ENCODE results near the gene EYS.

EYS gene

GRCh38 chr6:63819831-63820230, 1887.2 kb downstream of the EYS start:
- H3K27me3 ChIP-seq (ENCODE audit: control insufficient read depth, low read length): no peaks in the 10 kb centered on the region; the same call in 1 of the 2 replicates
- H3K27ac ChIP-seq (ENCODE audit: low read depth, low read length): no peak overlapping the region
- H4K20me1 ChIP-seq (ENCODE audit: control insufficient read depth, insufficient read depth, low read depth, low read length): no peaks in the 10 kb centered on the region
- no peaks in the 10 kb centered on the region for H3K4me1 ChIP-seq (ENCODE audit: control insufficient read depth, low read length)
- H3K36me3 ChIP-seq (ENCODE audit: control insufficient read depth, low read length): no peaks in the 10 kb centered on the region
- H3K9me3 ChIP-seq (ENCODE audit: control insufficient read depth, insufficient read depth, low read length): no peaks in the 10 kb centered on the region
- no peaks in the 10 kb centered on the region for H3F3A ChIP-seq (ENCODE audit: control insufficient read depth, insufficient read depth)
- no peak overlapping the region for H3K4me2 ChIP-seq (ENCODE audit: low read length)
- no peak for TF ChIP-seq CTCF (IDR thresholded peaks at IDR 0.05; ENCODE audit: low read depth, low read length, poor library complexity, severe bottlenecking)
- TF ChIP-seq EZH2phosphoT487 (IDR thresholded peaks at IDR 0.05; ENCODE audit: borderline replicate concordance, low read length): no peak
- H3K9me2 ChIP-seq (replicated peaks; ENCODE audit: control insufficient read depth, low read length): no peaks in the 10 kb centered on the region
- no peaks in the 10 kb centered on the region for H3K79me2 ChIP-seq (ENCODE audit: control insufficient read depth, low read length)
- H3K4me3 ChIP-seq (ENCODE audit: low read length): no peak overlapping the region

- Histone ChIP-seq H3K4me2 (ENCODE audit: low read length) (no peak overlapping the region), H3K4me1 (ENCODE audit: control insufficient read depth, low read length) (no peaks in the 10 kb centered on the region), H3K4me3 (ENCODE audit: low read length) (no peak overlapping the region), H3K27ac (ENCODE audit: low read depth, low read length) (no peak overlapping the region), H3F3A (ENCODE audit: control insufficient read depth, insufficient read depth) (no peaks in the 10 kb centered on the region), H4K20me1 (ENCODE audit: control insufficient read depth, insufficient read depth, low read depth, low read length) (no peaks in the 10 kb centered on the region), H3K9me2 (replicated peaks; ENCODE audit: control insufficient read depth, low read length) (no peaks in the 10 kb centered on the region), H3K27me3 (ENCODE audit: control insufficient read depth, low read length) (peaks cover 4% of the 10 kb centered on the region; the same call in 1 of the 2 replicates), H3K9me3 (ENCODE audit: control insufficient read depth, insufficient read depth, low read length) (no peaks in the 10 kb centered on the region), H3K79me2 (ENCODE audit: control insufficient read depth, low read length) (no peaks in the 10 kb centered on the region), H3K36me3 (ENCODE audit: control insufficient read depth, low read length) (no peaks in the 10 kb centered on the region)
- TF ChIP-seq CTCF (IDR thresholded peaks at IDR 0.05; ENCODE audit: low read depth, low read length, poor library complexity, severe bottlenecking) (no peak), EZH2phosphoT487 (IDR thresholded peaks at IDR 0.05; ENCODE audit: borderline replicate concordance, low read length) (no peak)
Measured at GRCh38 chr6:63817492-63818050, 1889.5 kb downstream of the EYS start.

GRCh38 chr6:63816982-63817436, 1890.0 kb downstream of the EYS start:
- H3K9me3 ChIP-seq (ENCODE audit: control insufficient read depth, insufficient read depth, low read length): no peaks in the 10 kb centered on the region
- H3K4me1 ChIP-seq (ENCODE audit: control insufficient read depth, low read length): no peaks in the 10 kb centered on the region
- TF ChIP-seq EZH2phosphoT487 (IDR thresholded peaks at IDR 0.05; ENCODE audit: borderline replicate concordance, low read length) (no peak), CTCF (IDR thresholded peaks at IDR 0.05; ENCODE audit: low read depth, low read length, poor library complexity, severe bottlenecking) (peak; percentile 26)
- H3K4me2 ChIP-seq (ENCODE audit: low read length): no peak overlapping the region
- H3K27me3 ChIP-seq (ENCODE audit: control insufficient read depth, low read length): peaks cover 4% of the 10 kb centered on the region; the same call in 1 of the 2 replicates
- no peaks in the 10 kb centered on the region for H3F3A ChIP-seq (ENCODE audit: control insufficient read depth, insufficient read depth)
- no peaks in the 10 kb centered on the region for H3K79me2 ChIP-seq (ENCODE audit: control insufficient read depth, low read length)
- H3K27ac ChIP-seq (ENCODE audit: low read depth, low read length): no peak overlapping the region
- H3K36me3 ChIP-seq (ENCODE audit: control insufficient read depth, low read length): no peaks in the 10 kb centered on the region
- H3K9me2 ChIP-seq (replicated peaks; ENCODE audit: control insufficient read depth, low read length): no peaks in the 10 kb centered on the region
- no peaks in the 10 kb centered on the region for H4K20me1 ChIP-seq (ENCODE audit: control insufficient read depth, insufficient read depth, low read depth, low read length)
- H3K4me3 ChIP-seq (ENCODE audit: low read length): no peak overlapping the region
